HG03045 (cell line): ENCODE measurements around the gene PHEX.

ENCODE experiments used
- ATAC-seq: cut with Tn5 transposase; IDR thresholded peaks from one replicate; pipeline ENCODE4 v1.9.1; 2021; ENCODE audit warnings: mild to moderate bottlenecking, moderate library complexity; ENCODE audit not compliant: unreplicated experiment

PHEX gene

GRCh38 chrX:22039541-22039940 is 7.4 kb downstream of the PHEX start:
- no peak for ATAC-seq

GRCh38 chrX:22040184-22040583 is 8.1 kb downstream of the PHEX start:
- ATAC-seq: no peak

- no peak for ATAC-seq
Observed at GRCh38 chrX:22041907-22042530, 9.9 kb downstream of the PHEX start.

DNA sequence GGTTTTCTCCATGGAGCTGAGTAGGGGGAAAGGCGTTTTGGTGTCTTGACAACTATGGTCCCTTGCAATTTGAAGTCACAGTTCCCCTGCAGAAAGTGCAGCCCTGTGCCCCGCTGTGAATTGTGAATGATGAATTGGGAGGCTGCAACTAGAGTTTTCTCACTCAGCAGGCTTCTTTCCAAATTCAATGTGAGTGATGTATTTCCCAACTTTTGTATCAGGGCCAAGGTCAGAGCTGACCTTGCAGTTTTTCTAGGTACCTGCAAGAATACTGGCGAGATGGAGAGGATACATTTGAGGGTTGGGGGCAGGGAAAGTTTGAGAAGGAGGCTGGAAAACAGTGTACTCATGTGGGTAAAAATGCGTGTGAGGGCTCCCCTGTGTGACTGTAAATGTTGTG is 11.7 kb downstream of the PHEX start:
- ATAC-seq: no peak

DNA sequence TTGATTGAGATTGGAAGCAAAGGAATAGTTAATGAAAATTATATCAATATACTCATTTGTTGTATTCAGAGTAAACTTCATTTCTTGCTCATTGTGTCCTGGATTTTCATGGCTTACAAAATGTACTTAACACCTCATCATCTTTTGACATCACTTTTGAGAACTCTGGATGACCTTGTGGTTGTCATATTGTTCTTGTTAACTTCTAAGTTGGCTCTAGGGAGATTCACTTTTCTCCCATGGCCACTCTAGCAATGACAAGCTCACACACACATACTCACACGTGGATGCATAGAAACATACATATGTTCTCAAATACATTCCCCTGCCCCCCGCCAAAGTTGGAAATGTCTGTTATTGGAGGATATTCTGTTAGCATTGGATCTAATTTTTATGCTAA is 15.3 kb downstream of the PHEX start:
- ATAC-seq: no peak

- ATAC-seq: no peak
Observed at GRCh38 chrX:22053481-22053880, 21.4 kb downstream of the PHEX start.

- ATAC-seq: no peak
Observed at GRCh38 chrX:22056235-22056634, 24.1 kb downstream of the PHEX start.

- ATAC-seq: no peak
Observed at GRCh38 chrX:22057667-22058066, 25.5 kb downstream of the PHEX start.

DNA sequence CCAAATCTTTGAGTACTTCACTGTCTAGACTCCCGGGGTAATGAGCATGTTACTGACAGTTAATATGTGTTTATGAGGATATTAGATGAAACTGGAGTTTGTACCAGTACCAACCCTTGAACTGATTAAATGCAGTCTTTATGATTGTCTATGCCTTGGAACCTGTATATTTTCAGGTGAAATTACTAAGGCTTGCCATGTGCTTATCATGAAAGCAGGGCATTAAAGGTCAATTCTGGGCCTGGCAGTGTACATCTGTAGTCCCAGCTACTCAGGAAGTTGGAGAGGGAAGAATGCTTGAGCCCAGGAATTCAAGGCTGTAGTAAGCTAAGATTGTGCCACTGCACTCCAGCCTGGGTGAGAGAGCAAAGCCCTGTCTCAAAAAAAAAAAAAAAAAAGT is 27.6 kb downstream of the PHEX start:
- ATAC-seq: no peak

- ATAC-seq: peak; percentile 54
Observed at GRCh38 chrX:22060415-22061280, 28.5 kb downstream of the PHEX start.

DNA sequence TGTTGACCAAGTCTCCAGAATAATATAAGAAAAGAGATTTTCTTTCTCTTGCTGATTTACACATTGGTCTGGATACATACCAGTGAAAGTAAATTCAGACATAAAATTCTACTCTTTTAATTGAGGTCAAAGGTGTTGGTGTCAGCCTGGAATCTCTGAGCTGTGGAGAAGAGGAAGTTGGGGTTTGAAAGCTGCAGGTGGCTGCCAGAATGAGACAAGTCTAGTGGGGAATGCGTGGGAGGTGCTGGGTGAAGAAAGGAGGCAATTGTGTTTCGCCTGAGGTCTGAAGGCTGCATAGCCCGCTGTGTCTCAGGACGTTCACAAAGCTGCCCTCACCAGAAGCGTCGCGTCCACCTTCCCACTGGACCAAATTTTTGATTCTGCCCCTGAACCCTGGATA is 31.2 kb downstream of the PHEX start:
- peak; percentile 87 for ATAC-seq

DNA sequence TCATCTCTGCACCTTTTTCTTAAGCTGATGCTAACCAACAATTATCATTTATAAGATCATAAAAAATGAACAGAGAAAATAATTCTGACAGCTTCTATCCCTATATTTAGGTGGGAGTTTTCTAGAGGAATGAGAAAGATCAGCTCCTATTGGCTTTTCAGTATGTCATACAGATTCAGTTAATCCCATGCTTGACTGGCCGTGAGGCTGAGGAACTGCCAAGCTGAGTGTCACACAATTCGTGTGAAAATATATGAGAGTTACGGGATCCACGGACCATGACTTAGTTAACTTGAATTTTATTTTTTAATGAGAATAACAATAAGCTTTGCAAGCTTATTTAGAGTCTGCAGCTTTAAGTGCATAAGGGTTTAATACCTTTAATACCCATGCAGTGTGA is 37.5 kb downstream of the PHEX start:
- ATAC-seq: no peak

DNA sequence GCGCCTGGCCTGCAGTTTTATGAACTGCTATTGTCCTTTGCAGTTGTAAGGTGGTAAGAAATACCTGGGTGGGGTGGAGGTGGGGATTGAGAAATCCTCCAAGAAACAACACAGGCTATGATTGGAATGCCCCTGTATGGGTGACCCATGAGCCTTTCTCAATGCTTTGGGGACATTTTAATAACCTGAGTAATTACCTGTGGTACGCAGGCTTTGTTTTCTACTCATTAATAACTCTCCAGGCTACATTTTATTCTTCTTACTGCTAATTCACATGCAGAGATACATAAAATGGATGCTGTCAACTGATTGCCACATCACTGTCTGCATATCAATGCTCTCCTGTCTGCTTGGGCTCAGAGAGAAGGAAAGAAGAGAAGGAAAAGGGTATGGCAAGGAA is 41.8 kb downstream of the PHEX start:
- ATAC-seq: no peak

DNA sequence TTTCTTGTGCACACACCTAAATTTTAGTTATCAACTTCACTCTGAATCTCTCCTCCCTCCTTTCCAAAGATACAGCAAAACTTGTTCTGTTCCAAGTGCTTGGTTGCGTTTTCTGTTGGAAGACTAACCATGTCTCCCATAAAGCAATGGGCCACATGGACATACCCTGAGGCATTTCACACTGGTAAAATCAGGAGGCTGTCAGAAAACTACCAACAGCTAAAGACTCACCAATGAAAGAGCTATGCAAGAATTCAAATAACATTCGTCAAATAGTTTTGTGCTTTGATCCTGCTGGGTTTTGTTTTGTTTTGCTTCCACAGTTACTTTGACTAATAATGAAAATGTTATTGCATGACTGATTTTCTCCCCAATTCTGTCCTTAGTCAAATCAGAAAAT is 46.0 kb downstream of the PHEX start:
- no peak for ATAC-seq

DNA sequence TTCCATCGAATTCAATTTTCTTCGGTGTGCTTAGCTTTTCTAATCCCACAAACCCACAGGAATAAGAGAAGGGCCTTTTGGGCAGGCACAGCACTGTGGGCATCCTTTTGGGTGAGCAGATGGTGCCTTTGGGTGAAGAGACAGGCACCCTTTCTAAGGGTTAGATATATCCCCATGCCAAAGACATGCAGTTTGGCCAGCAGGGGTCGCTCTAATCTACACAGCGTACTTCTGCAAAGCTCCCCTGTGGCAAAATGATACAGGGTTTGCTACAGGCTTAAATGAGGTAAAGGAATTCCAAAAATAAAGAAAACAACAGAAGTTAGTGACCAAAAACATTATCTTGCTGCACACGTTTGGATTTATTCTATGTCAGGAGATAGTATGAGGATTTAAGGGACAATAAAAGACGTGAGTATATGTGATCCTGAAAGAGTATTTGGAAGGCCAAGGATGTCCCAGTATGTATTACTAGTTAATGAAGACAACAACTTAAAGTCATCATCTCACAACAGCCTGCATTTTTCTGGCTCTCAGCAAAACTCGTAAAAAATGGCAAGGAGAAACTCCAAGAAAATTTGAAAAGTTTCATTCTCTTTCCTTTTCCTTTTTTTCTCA is 49.5 kb downstream of the PHEX start:
- ATAC-seq: no peak

DNA sequence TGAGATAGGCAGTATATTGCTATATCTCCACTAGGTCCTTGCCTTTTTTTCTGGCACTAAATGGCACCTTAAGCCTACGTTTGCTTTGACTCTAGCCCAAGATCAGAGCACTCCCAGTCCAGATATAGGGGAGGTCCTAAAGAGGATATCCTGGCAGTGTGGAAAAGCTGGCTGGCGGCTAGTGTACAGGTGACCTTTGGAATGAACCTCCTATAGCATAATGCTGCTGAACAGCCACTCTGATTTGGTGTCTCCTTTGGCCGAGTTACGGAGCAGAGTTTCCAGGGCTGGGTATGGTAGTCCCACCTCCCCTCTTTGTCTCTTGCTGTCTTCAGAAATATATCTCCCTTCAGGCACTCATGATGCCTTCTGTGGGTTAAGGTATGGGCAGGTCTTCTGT is 53.9 kb downstream of the PHEX start:
- ATAC-seq: no peak

DNA sequence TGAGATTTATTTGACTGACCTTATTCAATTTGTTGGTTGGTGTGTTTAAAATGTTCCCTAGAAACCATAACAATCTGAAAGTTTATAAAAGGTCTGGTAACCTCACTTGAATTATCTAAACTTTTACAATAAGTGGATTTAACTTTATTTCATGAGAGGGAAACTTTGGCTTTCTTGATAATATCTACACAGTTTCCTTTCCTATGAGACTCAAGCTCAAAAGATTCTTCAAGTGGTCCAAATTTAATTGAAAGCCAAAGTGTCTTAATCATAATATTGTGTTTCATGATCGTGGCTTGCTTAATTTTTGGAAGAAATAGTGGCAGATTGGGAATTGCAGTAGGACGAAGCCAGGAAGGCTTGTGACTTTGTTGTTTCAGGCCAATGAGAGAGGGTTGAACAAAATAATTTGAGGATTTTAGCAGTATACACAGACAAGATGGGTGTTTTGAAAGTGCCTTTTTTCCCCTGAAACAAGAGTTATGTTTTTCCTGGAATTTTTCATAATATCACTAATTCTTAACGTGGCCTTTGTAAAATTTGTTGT is 55.0 kb downstream of the PHEX start:
- ATAC-seq: no peak

- ATAC-seq: no peak
Observed at GRCh38 chrX:22088326-22088725, 56.2 kb downstream of the PHEX start.

DNA sequence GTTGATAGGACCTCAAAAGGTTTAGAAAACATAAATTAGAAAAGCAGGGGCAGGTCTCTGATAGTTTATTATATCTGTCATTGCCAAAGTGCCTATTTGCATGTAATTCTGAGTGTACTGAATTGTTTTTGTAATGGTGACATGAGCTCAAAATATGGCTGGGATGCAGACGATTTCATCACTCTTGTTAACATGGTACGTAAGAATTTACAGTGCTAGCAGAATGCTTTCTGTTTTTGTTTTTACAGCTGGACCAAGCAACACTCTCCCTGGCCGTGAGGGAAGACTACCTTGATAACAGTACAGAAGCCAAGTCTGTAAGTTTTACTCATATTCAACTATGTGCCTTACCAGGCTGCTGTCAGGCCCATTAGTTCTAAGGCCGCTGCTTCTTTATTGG is 58.1 kb downstream of the PHEX start:
- ATAC-seq: no peak

DNA sequence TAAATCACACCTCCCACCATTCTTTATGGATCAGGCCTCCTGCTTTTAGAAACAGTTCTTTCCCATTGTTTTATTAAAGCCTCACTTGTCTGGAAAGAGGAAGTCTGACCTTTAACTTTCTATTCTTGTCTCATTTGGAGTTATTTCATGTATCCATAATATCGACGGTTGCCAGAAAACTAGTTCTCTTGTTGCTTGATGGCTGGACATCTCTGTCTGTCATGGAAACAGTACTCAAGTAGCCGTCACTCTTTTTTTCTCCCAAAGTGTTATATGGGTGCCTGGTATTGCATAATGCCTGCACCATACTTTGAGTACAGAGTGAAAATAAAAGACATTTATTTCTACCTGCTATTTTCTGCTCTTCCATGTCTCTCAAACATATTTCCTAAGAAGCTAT is 61.4 kb downstream of the PHEX start:
- no peak for ATAC-seq

DNA sequence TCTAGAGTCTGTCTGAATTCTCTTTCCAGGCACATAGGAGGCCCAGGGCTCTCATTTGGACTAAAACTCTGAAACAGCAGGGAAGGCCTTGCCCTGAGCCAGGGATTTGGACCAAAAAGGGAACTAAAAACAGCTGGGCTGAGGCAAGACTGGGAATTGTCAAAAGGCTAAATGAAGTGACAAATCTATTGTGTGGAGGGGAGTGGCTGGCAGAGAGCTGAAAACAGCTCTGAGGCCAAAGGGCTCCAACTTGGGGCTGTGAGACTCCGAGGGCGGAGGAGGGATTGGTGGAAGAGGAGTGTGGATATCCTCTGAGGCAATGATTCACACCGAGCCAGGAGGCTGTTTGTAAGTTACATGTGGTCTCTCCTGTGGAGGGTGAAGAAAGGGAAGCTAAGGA is 63.2 kb downstream of the PHEX start:
- ATAC-seq: no peak

DNA sequence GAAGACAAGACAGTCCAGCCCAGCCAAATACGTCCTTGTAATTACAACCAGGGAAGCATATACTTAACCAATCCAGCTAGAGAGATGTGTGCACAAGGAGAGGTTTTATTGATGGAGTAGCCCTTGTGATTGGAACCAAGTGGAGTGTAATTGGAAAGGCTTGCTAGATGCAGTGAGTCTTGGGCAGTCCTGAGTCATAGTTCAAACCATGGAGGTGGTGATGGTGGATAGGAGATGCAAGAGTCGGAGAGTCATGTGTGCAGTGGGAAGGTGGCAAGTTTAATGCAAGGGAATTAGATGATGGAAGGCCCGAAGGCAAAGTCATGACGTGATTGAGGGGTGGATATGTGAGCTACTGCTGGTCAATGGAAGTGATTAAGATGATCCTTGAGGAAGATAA is 63.7 kb downstream of the PHEX start:
- no peak for ATAC-seq
